GM23338 (cell line): ENCODE results near the gene RBM45. TPM values are rescaled to one million over a fixed set of nuclear protein-coding genes. Genes with fewer than 3 reads are reported as not detected.

Source experiments
- ATAC-seq: fragments of 200-7000 bp; cut with Tn5 transposase; 3 replicates; pipeline ENCODE4 v1.9.1; 2020
- DNase-seq: peaks from one replicate; pipeline ENCODE4 v3.0.0-alpha.2; 2015; ENCODE audit warnings: low spot score
- H2AFZ ChIP-seq: fragments of 200-600 bp; sonication (generic); 2 replicates; pipeline ENCODE4 v1.8.0; 2016; ENCODE audit warnings: antibody characterized with exemption, mild to moderate bottlenecking, moderate library complexity
- H3F3A ChIP-seq: fragments of 200-600 bp; sonication (generic); replicated peaks from 2 replicates; pipeline ENCODE4 v1.8.0; 2017; ENCODE audit warnings: antibody characterized with exemption, mixed run types, low read depth
- H3K27ac ChIP-seq: fragments of 200-600 bp; sonication (generic); 2 replicates; pipeline ENCODE4 v1.6.1; 2016; ENCODE audit warnings: low read depth
- H3K27me3 ChIP-seq: fragments of 200-600 bp; sonication (generic); 2 replicates; pipeline ENCODE4 v1.8.0; 2016; ENCODE audit warnings: mild to moderate bottlenecking, mixed run types, moderate library complexity; ENCODE audit not compliant: insufficient read depth
- H3K36me3 ChIP-seq: fragments of 200-600 bp; sonication (generic); 2 replicates; pipeline ENCODE4 v1.8.0; 2016; ENCODE audit warnings: mild to moderate bottlenecking; ENCODE audit not compliant: insufficient read depth
- H3K4me1 ChIP-seq: fragments of 200-600 bp; sonication (generic); 2 replicates; pipeline ENCODE4 v1.8.0; 2016; ENCODE audit warnings: mild to moderate bottlenecking, moderate library complexity; ENCODE audit not compliant: insufficient read depth
- H3K4me2 ChIP-seq: fragments of 200-600 bp; sonication (generic); 2 replicates; pipeline ENCODE4 v1.7.1; 2017; ENCODE audit warnings: mixed run types
- H3K4me3 ChIP-seq: fragments of 200-600 bp; sonication (generic); 2 replicates; pipeline ENCODE4 v1.6.1; 2016; ENCODE audit warnings: mixed run types
- H3K79me2 ChIP-seq: fragments of 200-600 bp; sonication (generic); replicated peaks from 2 replicates; pipeline ENCODE4 v1.8.0; 2017; ENCODE audit warnings: mild to moderate bottlenecking; ENCODE audit not compliant: insufficient read depth
- H3K9me2 ChIP-seq: fragments of 200-600 bp; sonication (generic); 2 replicates; pipeline ENCODE4 v1.8.0; 2017; ENCODE audit not compliant: insufficient read depth
- H4K20me1 ChIP-seq: fragments of 200-600 bp; sonication (generic); replicated peaks from 2 replicates; pipeline ENCODE4 v1.8.0; 2017; ENCODE audit warnings: mild to moderate bottlenecking; ENCODE audit not compliant: insufficient read depth
- H3K27ac Mint-ChIP-seq: 2 replicates; pipeline ENCODE4 v1.8.0; 2020; ENCODE audit warnings: inconsistent platforms, mild to moderate bottlenecking, moderate library complexity, mixed read lengths
- H3K27me3 Mint-ChIP-seq: 3 replicates; pipeline ENCODE4 v1.8.0; 2022; ENCODE audit warnings: low read depth, mild to moderate bottlenecking, moderate library complexity, mixed read lengths, inconsistent platforms; ENCODE audit not compliant: insufficient read depth, poor library complexity
- H3K36me3 Mint-ChIP-seq: 3 replicates; pipeline ENCODE4 v1.8.0; 2021; ENCODE audit warnings: low read depth, mild to moderate bottlenecking, inconsistent platforms, moderate library complexity, mixed read lengths
- H3K4me1 Mint-ChIP-seq: 3 replicates; pipeline ENCODE4 v1.8.0; 2020; ENCODE audit warnings: mild to moderate bottlenecking, inconsistent platforms, mixed read lengths
- H3K4me3 Mint-ChIP-seq: 3 replicates; pipeline ENCODE4 v1.8.0; 2021; ENCODE audit warnings: moderate library complexity, mild to moderate bottlenecking, inconsistent platforms, mixed read lengths
- H3K9me3 Mint-ChIP-seq: 3 replicates; pipeline ENCODE4 v1.8.0; 2020; ENCODE audit warnings: moderate library complexity, mild to moderate bottlenecking, inconsistent platforms, mixed read lengths
- ETS1 ChIP-seq: IDR thresholded peaks from 2 replicates; pipeline ENCODE4 v1.6.1; 2016; ENCODE audit warnings: antibody characterized with exemption
- EZH2phosphoT487 ChIP-seq: fragments of 200-600 bp; sonication (generic); IDR thresholded peaks from one replicate; pipeline ENCODE4 v1.8.1; 2018; ENCODE audit warnings: antibody characterized with exemption; ENCODE audit not compliant: unreplicated experiment
- NANOG ChIP-seq: IDR thresholded peaks from 2 replicates; pipeline ENCODE4 v1.6.1; 2016; ENCODE audit warnings: antibody characterized with exemption, borderline replicate concordance
- POLR2AphosphoS5 ChIP-seq: IDR thresholded peaks from 2 replicates; pipeline ENCODE4 v1.6.1; 2016; ENCODE audit warnings: antibody characterized with exemption, low read depth
- STAT1 ChIP-seq: IDR thresholded peaks from one replicate; pipeline ENCODE4 v1.6.1; 2016; ENCODE audit warnings: antibody characterized with exemption; ENCODE audit not compliant: unreplicated experiment
- ZNF114 ChIP-seq: fragments of 250-450 bp; sonication (Bioruptor Pico); IDR thresholded peaks from 2 replicates; pipeline ENCODE4 v1.5.0; 2020; ENCODE audit warnings: mild to moderate bottlenecking, moderate library complexity
- ZNF331 ChIP-seq: fragments of 250-450 bp; sonication (Bioruptor Pico); IDR thresholded peaks from 2 replicates; pipeline ENCODE4 v1.5.0; 2020; ENCODE audit warnings: low read depth, mild to moderate bottlenecking, moderate library complexity
- ZNF462 ChIP-seq: fragments of 250-450 bp; sonication (Bioruptor Pico); IDR thresholded peaks from 2 replicates; pipeline ENCODE4 v1.5.0; 2020; ENCODE audit warnings: mild to moderate bottlenecking, moderate library complexity
- polyA plus RNA-seq: library from polyadenylated mRNA; unstranded; fragments of >200 nt; fragmentation: Nextera tagmentation; extraction: Ambion mirVana; gene quantifications from 2 replicates; pipeline ENCODE4 v1.2.1, GENCODE V29; 2016
- total RNA-seq: library from RNA; depleted of rRNA; stranded (reverse); fragments of >200 nt; shearing (Covaris generic); gene quantifications from 2 replicates; pipeline ENCODE4 v1.2.3, GENCODE V29; 2014
- TF ChIP-seq, protein P1 (sequence below): IDR thresholded peaks from one replicate; pipeline ENCODE4 v1.6.1; 2018; ENCODE audit warnings: antibody characterized with exemption; ENCODE audit not compliant: unreplicated experiment

Gene RBM45
- total and polyA plus RNA-seq, 2 experiments from 2014 or later: 15.8 to 17.1 TPM

DNA sequence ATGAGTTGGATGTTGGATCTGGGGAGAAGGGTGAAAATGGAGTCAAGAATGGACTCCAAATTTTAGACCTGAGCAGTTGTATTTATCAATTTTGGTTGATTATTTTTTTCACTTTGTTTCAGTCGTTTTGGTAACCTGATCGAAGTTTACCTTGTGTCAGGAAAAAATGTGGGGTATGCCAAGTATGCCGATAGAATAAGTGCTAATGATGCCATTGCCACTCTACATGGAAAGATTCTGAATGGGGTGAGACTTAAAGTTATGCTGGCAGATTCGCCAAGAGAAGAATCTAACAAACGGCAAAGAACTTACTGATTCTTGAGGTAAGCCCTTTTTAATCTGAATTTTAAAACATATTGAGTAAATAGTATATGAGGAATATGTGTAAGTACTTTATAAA, 13.6 kb downstream of the RBM45 start:
- Histone ChIP-seq H3K79me2 (no peaks in the 10 kb centered on the region), H3K4me1 (peaks cover 18% of the 10 kb centered on the region; the same call in 1 of the 2 replicates), H3K27ac (peak overlapping the region; percentile 34), H4K20me1 (no peaks in the 10 kb centered on the region), H3K4me3 (no peak overlapping the region), H3K9me2 (no peaks in the 10 kb centered on the region), H3F3A (no peaks in the 10 kb centered on the region), H3K36me3 (no peaks in the 10 kb centered on the region), H3K4me2 (0 out of 2 replicates have a peak overlapping the region, but pooled peaks have one; percentile 4), H3K27me3 (no peaks in the 10 kb centered on the region), H2AFZ (no peak overlapping the region)
- H3K9me3 Mint-ChIP-seq: no peaks in the 10 kb centered on the region
- H3K4me3 Mint-ChIP-seq: no peak overlapping the region
- H3K27ac Mint-ChIP-seq: peak overlapping the region; percentile 19
- no peak for TF ChIP-seq POLR2AphosphoS5
- TF ChIP-seq NANOG: 0 out of 2 replicates have a peak, but pooled peaks have one; percentile 19
- peaks cover 13% of the 10 kb centered on the region for H3K4me1 Mint-ChIP-seq
- DNase-seq (peak; percentile 84), ATAC-seq (peak; percentile 66)
- H3K36me3 Mint-ChIP-seq: peaks cover 3% of the 10 kb centered on the region; the same call in 2 of the 3 replicates
- H3K27me3 Mint-ChIP-seq: no peaks in the 10 kb centered on the region

DNA sequence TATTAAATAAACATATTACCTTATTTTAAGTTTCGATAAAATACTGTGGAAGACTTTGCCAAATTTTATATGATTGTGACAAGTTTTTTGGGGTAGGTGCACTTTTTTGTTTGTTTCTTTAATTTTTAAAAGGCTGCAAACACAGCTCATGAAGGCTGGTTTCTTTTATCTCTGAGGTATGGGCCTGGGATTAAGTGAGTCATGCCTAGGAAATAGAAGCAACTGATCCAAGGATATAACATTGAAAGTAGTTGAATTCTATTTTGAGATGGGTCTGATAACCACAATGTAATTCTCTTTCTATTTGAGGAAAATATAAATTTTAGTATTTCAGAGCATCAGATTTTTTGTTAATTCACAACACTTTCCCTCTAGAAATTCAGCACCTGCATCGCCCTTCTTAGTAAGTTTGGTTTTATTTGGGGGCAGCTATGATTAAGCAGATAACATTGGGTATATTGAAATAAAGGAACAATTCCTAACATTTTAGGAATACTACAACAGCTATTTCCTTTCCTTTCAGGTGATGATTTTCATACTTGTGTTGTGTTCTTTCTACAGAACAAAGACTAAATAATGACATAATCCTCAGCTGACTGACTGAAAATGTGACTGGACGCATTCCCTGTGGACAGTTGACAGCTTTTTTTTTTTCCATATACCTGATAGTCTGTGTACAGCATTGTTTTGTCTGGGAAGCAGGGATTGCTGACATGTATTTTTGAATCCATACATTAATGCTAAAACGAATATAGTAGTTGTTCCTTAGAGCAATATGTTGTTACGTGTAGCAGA, 16.8 kb downstream of the RBM45 start:
- Mint-ChIP-seq H3K27me3 (no peaks in the 10 kb centered on the region), H3K4me1 (peaks cover 20% of the 10 kb centered on the region), H3K9me3 (no peaks in the 10 kb centered on the region), H3K36me3 (peaks cover 3% of the 10 kb centered on the region; the same call in 2 of the 3 replicates), H3K4me3 (no peak overlapping the region), H3K27ac (no peak overlapping the region; the same call in 1 of the 2 replicates)
- DNase-seq: no peak
- Histone ChIP-seq H3K4me2 (no peak overlapping the region), H3K9me2 (no peaks in the 10 kb centered on the region), H2AFZ (no peak overlapping the region), H4K20me1 (no peaks in the 10 kb centered on the region), H3K27me3 (no peaks in the 10 kb centered on the region), H3F3A (no peaks in the 10 kb centered on the region), H3K36me3 (no peaks in the 10 kb centered on the region), H3K4me3 (no peak overlapping the region), H3K27ac (no peak overlapping the region), H3K79me2 (no peaks in the 10 kb centered on the region), H3K4me1 (peaks cover 24% of the 10 kb centered on the region)
- TF ChIP-seq, protein P1, sequence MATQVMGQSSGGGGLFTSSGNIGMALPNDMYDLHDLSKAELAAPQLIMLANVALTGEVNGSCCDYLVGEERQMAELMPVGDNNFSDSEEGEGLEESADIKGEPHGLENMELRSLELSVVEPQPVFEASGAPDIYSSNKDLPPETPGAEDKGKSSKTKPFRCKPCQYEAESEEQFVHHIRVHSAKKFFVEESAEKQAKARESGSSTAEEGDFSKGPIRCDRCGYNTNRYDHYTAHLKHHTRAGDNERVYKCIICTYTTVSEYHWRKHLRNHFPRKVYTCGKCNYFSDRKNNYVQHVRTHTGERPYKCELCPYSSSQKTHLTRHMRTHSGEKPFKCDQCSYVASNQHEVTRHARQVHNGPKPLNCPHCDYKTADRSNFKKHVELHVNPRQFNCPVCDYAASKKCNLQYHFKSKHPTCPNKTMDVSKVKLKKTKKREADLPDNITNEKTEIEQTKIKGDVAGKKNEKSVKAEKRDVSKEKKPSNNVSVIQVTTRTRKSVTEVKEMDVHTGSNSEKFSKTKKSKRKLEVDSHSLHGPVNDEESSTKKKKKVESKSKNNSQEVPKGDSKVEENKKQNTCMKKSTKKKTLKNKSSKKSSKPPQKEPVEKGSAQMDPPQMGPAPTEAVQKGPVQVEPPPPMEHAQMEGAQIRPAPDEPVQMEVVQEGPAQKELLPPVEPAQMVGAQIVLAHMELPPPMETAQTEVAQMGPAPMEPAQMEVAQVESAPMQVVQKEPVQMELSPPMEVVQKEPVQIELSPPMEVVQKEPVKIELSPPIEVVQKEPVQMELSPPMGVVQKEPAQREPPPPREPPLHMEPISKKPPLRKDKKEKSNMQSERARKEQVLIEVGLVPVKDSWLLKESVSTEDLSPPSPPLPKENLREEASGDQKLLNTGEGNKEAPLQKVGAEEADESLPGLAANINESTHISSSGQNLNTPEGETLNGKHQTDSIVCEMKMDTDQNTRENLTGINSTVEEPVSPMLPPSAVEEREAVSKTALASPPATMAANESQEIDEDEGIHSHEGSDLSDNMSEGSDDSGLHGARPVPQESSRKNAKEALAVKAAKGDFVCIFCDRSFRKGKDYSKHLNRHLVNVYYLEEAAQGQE: no peak
- TF ChIP-seq ZNF331 (no peak), ZNF114 (CRISPR knock-in tag) (no peak), ZNF462 (CRISPR knock-in tag) (no peak), ETS1 (no peak), POLR2AphosphoS5 (no peak), STAT1 (no peak), EZH2phosphoT487 (no peak)
- ATAC-seq: no peak
